ENCODE results near the gene PEPD.

- TF ChIP-seq CTCF (conservative IDR thresholded peaks at IDR 0.05; ENCODE audit: low read length), result no peak
- no peak for TF ChIP-seq EZH2phosphoT487 (IDR thresholded peaks at IDR 0.05; ENCODE audit: borderline replicate concordance)
Measured at GRCh38 chr19:33375837-33376159, 145.8 kb downstream of the PEPD start.
